OCI-LY7 (cell line): Measurements from ENCODE around the gene EPB41L1. TPM values are rescaled to one million over a fixed set of nuclear protein-coding genes. Genes with fewer than 3 reads are reported as not detected.

ENCODE experiments used
- BruUV-seq: library from RNA; stranded (reverse); fragments of 400-500 nt; replicated peaks from 2 replicates; lab custom pipeline; 2021; lab: Mats Ljungman, UMichigan
- CTCF ChIA-PET: fragments of 300-600 bp; sonication (Branson Sonifier 250); formaldehyde crosslinking; loops from one replicate; lab custom pipeline; 2022; ENCODE audit warnings: antibody characterized with exemption; ENCODE audit not compliant: unreplicated experiment; lab: Charles Lee
- POLR2A ChIA-PET: fragments of 300-600 bp; sonication (Branson Sonifier 250); formaldehyde crosslinking; loops from one replicate; lab custom pipeline; 2022; ENCODE audit warnings: antibody characterized with exemption; lab: Charles Lee
- DNase-seq: peaks from one replicate; pipeline ENCODE4 v3.0.0-alpha.2; 2015; ENCODE audit warnings: low spot score
- H2AFZ ChIP-seq: fragments of 200-600 bp; sonication (generic), shearing (Covaris generic); 2 replicates; pipeline ENCODE4 v1.6.1; 2014; ENCODE audit warnings: mild to moderate bottlenecking, antibody characterized with exemption, low read length, moderate library complexity
- H3K27ac ChIP-seq: fragments of 200-600 bp; sonication (generic); 2 replicates; pipeline ENCODE4 v1.5.1; 2014; ENCODE audit warnings: mixed run types, low read depth, mild to moderate bottlenecking, moderate library complexity, low read length, inconsistent platforms; ENCODE audit not compliant: poor library complexity, severe bottlenecking
- H3K36me3 ChIP-seq: fragments of 200-600 bp; sonication (generic); 2 replicates; pipeline ENCODE4 v1.6.1; 2014; ENCODE audit warnings: mild to moderate bottlenecking, antibody characterized with exemption, low read length, moderate library complexity, mixed read lengths; ENCODE audit not compliant: insufficient read depth
- H3K4me1 ChIP-seq: fragments of 200-600 bp; sonication (generic); 2 replicates; pipeline ENCODE4 v1.5.1; 2014; ENCODE audit warnings: mild to moderate bottlenecking, low read length; ENCODE audit not compliant: insufficient read depth, poor library complexity, severe bottlenecking
- H3K4me2 ChIP-seq: fragments of 200-600 bp; sonication (generic); 2 replicates; pipeline ENCODE4 v1.6.1; 2014; ENCODE audit warnings: mild to moderate bottlenecking, low read length
- H3K4me3 ChIP-seq: fragments of 200-600 bp; sonication (generic); 2 replicates; pipeline ENCODE4 v1.5.1; 2014; ENCODE audit warnings: mild to moderate bottlenecking, low read depth, low read length; ENCODE audit not compliant: poor library complexity, severe bottlenecking
- H3K79me2 ChIP-seq: fragments of 200-600 bp; sonication (generic); 2 replicates; pipeline ENCODE4 v1.6.1; 2016; ENCODE audit warnings: low read depth, mild to moderate bottlenecking, low read length, moderate library complexity, mixed read lengths; ENCODE audit not compliant: insufficient read depth
- H3K9me2 ChIP-seq: fragments of 200-600 bp; sonication (generic); 2 replicates; pipeline ENCODE4 v1.6.1; 2016; ENCODE audit warnings: mild to moderate bottlenecking, low read length, mixed read lengths; ENCODE audit not compliant: insufficient read depth
- H3K9me3 ChIP-seq: fragments of 200-600 bp; sonication (generic); 2 replicates; pipeline ENCODE4 v1.6.1; 2014; ENCODE audit warnings: mild to moderate bottlenecking, mixed run types, low read length, mixed read lengths
- H4K20me1 ChIP-seq: fragments of 200-600 bp; sonication (generic); 2 replicates; pipeline ENCODE4 v1.6.1; 2014; ENCODE audit warnings: mild to moderate bottlenecking, antibody characterized with exemption, low read length, moderate library complexity, mixed read lengths; ENCODE audit not compliant: insufficient read depth
- CTCF ChIP-seq: fragments of 200-600 bp; sonication (generic); conservative IDR thresholded peaks from 2 replicates; pipeline ENCODE4 v1.5.1; 2014; ENCODE audit warnings: mild to moderate bottlenecking, antibody characterized with exemption, low read length, moderate library complexity, mixed read lengths
- EZH2phosphoT487 ChIP-seq: fragments of 200-600 bp; sonication (generic); IDR thresholded peaks from 2 replicates; pipeline ENCODE4 v1.6.1; 2018; ENCODE audit warnings: low read depth, borderline replicate concordance, mild to moderate bottlenecking, mixed run types, antibody characterized with exemption, low read length, moderate library complexity, mixed read lengths
- intact Hi-C: fragments of 100-400 bp; cut with micrococcal nuclease; formaldehyde crosslinking; loops from one replicate; pipeline ENCODE4 v1.10.0; 2022; ENCODE audit not compliant: unreplicated experiment
- total RNA-seq, 2 experiments: library from RNA; depleted of rRNA in 1 of 2; stranded (reverse); fragments of >200 nt in 1 of 2; shearing (Covaris generic) in 1 of 2; gene quantifications; 2 replicates each; pipeline ENCODE4 v1.2.3, GENCODE V29; 2014 to 2022

The EPB41L1 gene
- total RNA-seq, 2 experiments from 2014 or later = 0.54 to 1.6 TPM

DNA sequence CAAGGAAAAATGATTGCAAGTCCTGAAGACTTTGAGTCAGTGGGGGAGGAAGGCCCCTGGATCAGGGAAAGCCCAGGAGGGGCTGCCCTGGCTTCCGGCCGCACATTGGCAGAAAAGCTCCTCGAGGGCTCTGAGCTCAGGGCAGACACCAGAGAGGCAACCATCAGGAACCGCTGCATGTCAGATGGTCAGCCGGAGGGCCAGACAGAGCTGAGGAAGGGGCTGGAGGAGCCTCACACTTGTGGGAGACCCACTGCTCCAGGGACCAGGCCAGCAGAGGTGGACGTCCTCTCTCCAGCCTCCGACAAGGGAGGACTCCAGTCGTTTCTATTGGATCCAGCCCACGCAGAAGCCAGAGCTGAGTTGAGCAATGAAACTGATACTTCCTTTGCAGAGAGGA, 51.5 kb downstream of the EPB41L1 start:
- Histone ChIP-seq H3K9me2 (no peaks in the 10 kb centered on the region), H2AFZ (no peak overlapping the region), H3K36me3 (no peaks in the 10 kb centered on the region), H3K9me3 (no peaks in the 10 kb centered on the region), H3K79me2 (no peaks in the 10 kb centered on the region), H3K4me3 (no peak overlapping the region), H4K20me1 (no peaks in the 10 kb centered on the region), H3K27ac (no peak overlapping the region), H3K4me2 (no peak overlapping the region), H3K4me1 (no peaks in the 10 kb centered on the region)
- DNase-seq = no peak
- ChIA-PET CTCF (interaction anchor here (0.6 kb wide), 1 partner anchor 130 kb away, joined by 9 read pairs; no protein-coding TSS in a partner anchor), POLR2A (no interaction called here)
- intact Hi-C loops = no loop called here
- no peak for TF ChIP-seq EZH2phosphoT487
- TF ChIP-seq CTCF = no peak
- BruUV-seq = no TSS peak

- H3K27ac ChIP-seq = no peak overlapping the region
- H4K20me1 ChIP-seq = no peaks in the 10 kb centered on the region
- no peak for DNase-seq
- intact Hi-C loops = no loop called here
- H3K9me2 ChIP-seq = no peaks in the 10 kb centered on the region
- H3K79me2 ChIP-seq = no peaks in the 10 kb centered on the region
- no peaks in the 10 kb centered on the region for H3K9me3 ChIP-seq
- POLR2A ChIA-PET = interaction anchor here (0.5 kb wide), 1 partner anchor 181 kb away, joined by 4 read pairs; no protein-coding TSS in a partner anchor
- H3K4me1 ChIP-seq = no peaks in the 10 kb centered on the region
- no peak overlapping the region for H2AFZ ChIP-seq
- TF ChIP-seq CTCF (no peak), EZH2phosphoT487 (no peak)
- no peaks in the 10 kb centered on the region for H3K36me3 ChIP-seq
- CTCF ChIA-PET = interaction anchor here (0.6 kb wide), 1 partner anchor 129 kb away, joined by 9 read pairs; no protein-coding TSS in a partner anchor
- BruUV-seq = no TSS peak
- H3K4me2 ChIP-seq = no peak overlapping the region
- no peak overlapping the region for H3K4me3 ChIP-seq
These were observed 52.1 kb downstream of the EPB41L1 start for GRCh38 chr20:36206641-36207040.

- Histone ChIP-seq H3K9me3 (no peaks in the 10 kb centered on the region), H3K4me1 (no peaks in the 10 kb centered on the region), H4K20me1 (no peaks in the 10 kb centered on the region), H3K79me2 (no peaks in the 10 kb centered on the region), H3K36me3 (no peaks in the 10 kb centered on the region), H3K4me3 (no peak overlapping the region), H3K4me2 (no peak overlapping the region), H2AFZ (no peak overlapping the region), H3K9me2 (no peaks in the 10 kb centered on the region), H3K27ac (no peak overlapping the region)
- intact Hi-C loops = no loop called here
- ChIA-PET POLR2A (interaction anchor here (0.7 kb wide), 1 partner anchor 8 kb away, joined by 4 read pairs; no protein-coding TSS in a partner anchor), CTCF (no interaction called here)
- TF ChIP-seq CTCF = no peak
- no peak for TF ChIP-seq EZH2phosphoT487
- no peak for DNase-seq
- BruUV-seq = no TSS peak
These were observed 53.1 kb downstream of the EPB41L1 start for GRCh38 chr20:36207602-36208001.
